Progenitor cell of endocrine pancreas (in vitro differentiated cells): Measurements from ENCODE around the gene MPG. TPM values are rescaled to one million over a fixed set of nuclear protein-coding genes. Genes with fewer than 3 reads are reported as not detected.
"Not testable (repeated sequence)": the region's sequence is repeated elsewhere in the genome, so short reads cannot be mapped to it uniquely, and the experiment has no call there.

ENCODE experiments used
- DNase-seq: peaks from one replicate; pipeline ENCODE4 v3.0.0; 2021; ENCODE audit warnings: low spot score; ENCODE audit not compliant: unreplicated experiment
- H3K27ac Mint-ChIP-seq: 2 replicates; pipeline ENCODE4 v1.8.0; 2021; ENCODE audit warnings: mild to moderate bottlenecking, moderate library complexity, mixed read lengths
- H3K27me3 Mint-ChIP-seq: 2 replicates; pipeline ENCODE4 v1.8.0; 2021; ENCODE audit warnings: mixed read lengths
- H3K36me3 Mint-ChIP-seq: 2 replicates; pipeline ENCODE4 v1.8.0; 2022; ENCODE audit warnings: mixed read lengths; ENCODE audit not compliant: insufficient read depth
- H3K4me1 Mint-ChIP-seq: 2 replicates; pipeline ENCODE4 v1.8.0; 2021; ENCODE audit warnings: low read depth, mixed read lengths
- H3K4me3 Mint-ChIP-seq: 2 replicates; pipeline ENCODE4 v1.8.0; 2021; ENCODE audit warnings: low read depth, mild to moderate bottlenecking, moderate library complexity, mixed read lengths
- H3K9me3 Mint-ChIP-seq: 2 replicates; pipeline ENCODE4 v1.8.0; 2021; ENCODE audit warnings: low read depth, mixed read lengths
- total RNA-seq: library from RNA; stranded (reverse); gene quantifications from 2 replicates; pipeline ENCODE4 v1.2.1, GENCODE V29; 2021
- TF ChIP-seq, protein P1 (sequence below): fragments of 200-600 bp; sonication (generic); IDR thresholded peaks from one replicate; pipeline ENCODE4 v1.5.0; 2021; ENCODE audit warnings: antibody characterized with exemption, mild to moderate bottlenecking; ENCODE audit not compliant: unreplicated experiment

Gene MPG
- total RNA-seq, 1 donor from 2014 or later: 35.2 TPM

DNA sequence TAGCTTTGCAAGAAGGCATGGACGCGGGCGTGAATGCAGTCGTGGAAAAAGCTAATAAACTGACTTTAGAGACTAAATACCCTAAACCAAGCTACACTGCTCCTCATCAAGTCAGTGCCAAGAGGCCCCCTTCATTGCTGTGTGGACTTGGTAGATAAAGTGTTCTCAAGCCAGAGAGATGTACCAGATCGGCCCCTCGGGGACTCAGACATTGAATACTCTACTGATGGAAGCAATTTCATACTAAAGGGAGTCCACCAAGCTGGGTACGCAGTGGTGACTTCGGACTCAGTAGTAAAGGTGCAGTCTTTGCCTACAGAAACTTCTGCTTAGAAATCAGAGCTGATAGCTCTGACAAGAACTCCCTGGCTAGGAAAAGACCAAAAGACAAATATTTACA is 33.4 kb upstream of the MPG start:
- Mint-ChIP-seq H3K9me3 (peaks cover 12% of the 10 kb centered on the region), H3K27me3 (no peaks in the 10 kb centered on the region), H3K4me1 (peaks cover 22% of the 10 kb centered on the region), H3K27ac (peak overlapping the region; percentile 86), H3K36me3 (peaks cover 37% of the 10 kb centered on the region), H3K4me3 (no peak overlapping the region)
- TF ChIP-seq, protein P1, sequence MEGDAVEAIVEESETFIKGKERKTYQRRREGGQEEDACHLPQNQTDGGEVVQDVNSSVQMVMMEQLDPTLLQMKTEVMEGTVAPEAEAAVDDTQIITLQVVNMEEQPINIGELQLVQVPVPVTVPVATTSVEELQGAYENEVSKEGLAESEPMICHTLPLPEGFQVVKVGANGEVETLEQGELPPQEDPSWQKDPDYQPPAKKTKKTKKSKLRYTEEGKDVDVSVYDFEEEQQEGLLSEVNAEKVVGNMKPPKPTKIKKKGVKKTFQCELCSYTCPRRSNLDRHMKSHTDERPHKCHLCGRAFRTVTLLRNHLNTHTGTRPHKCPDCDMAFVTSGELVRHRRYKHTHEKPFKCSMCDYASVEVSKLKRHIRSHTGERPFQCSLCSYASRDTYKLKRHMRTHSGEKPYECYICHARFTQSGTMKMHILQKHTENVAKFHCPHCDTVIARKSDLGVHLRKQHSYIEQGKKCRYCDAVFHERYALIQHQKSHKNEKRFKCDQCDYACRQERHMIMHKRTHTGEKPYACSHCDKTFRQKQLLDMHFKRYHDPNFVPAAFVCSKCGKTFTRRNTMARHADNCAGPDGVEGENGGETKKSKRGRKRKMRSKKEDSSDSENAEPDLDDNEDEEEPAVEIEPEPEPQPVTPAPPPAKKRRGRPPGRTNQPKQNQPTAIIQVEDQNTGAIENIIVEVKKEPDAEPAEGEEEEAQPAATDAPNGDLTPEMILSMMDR: no peak
- DNase-seq: no peak

DNA sequence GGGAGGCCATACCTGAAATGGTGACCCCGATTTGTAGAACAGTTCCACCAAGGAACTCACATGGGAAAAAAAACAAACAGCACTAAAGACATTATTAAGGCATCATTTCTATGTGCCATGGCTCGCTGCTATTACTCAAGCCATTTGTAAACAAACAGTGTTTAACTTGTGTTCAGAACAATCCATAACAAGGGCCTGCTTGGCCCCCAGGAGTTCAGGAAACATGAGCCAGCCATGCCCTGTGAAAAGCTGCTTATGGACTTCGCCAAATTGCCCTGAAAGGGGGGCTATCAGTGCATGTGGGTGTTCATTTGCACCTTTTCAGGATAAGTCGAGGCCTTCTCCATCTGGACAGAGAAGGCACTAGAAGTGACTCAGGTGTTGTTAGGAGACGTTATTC is 32.6 kb upstream of the MPG start:
- H3K9me3 Mint-ChIP-seq: peaks cover 12% of the 10 kb centered on the region
- H3K4me3 Mint-ChIP-seq: no peak overlapping the region
- peaks cover 22% of the 10 kb centered on the region for H3K4me1 Mint-ChIP-seq
- no peaks in the 10 kb centered on the region for H3K27me3 Mint-ChIP-seq
- no peak for DNase-seq
- H3K36me3 Mint-ChIP-seq: peaks cover 39% of the 10 kb centered on the region
- peak overlapping the region; percentile 86 for H3K27ac Mint-ChIP-seq
- TF ChIP-seq, protein P1: no peak

GRCh38 chr16:46510-46909 is 31.5 kb upstream of the MPG start:
- H3K4me3 Mint-ChIP-seq, DNase-seq, H3K27me3 Mint-ChIP-seq, H3K27ac Mint-ChIP-seq: not testable (repeated sequence)
- H3K4me1 Mint-ChIP-seq: peaks cover 24% of the 10 kb centered on the region
- peaks cover 38% of the 10 kb centered on the region for H3K36me3 Mint-ChIP-seq
- H3K9me3 Mint-ChIP-seq: peaks cover 12% of the 10 kb centered on the region

GRCh38 chr16:47234-47633 is 30.8 kb upstream of the MPG start:
- H3K27me3 Mint-ChIP-seq: no peaks in the 10 kb centered on the region
- peaks cover 6% of the 10 kb centered on the region for H3K9me3 Mint-ChIP-seq
- peaks cover 24% of the 10 kb centered on the region for H3K4me1 Mint-ChIP-seq
- TF ChIP-seq, protein P1: no peak
- no peak overlapping the region for H3K4me3 Mint-ChIP-seq
- no peak for DNase-seq
- no peak overlapping the region for H3K27ac Mint-ChIP-seq
- peaks cover 33% of the 10 kb centered on the region for H3K36me3 Mint-ChIP-seq

GRCh38 chr16:50769-51591 is 27.0 kb upstream of the MPG start:
- H3K4me3 Mint-ChIP-seq: peak overlapping the region; percentile 46
- TF ChIP-seq, protein P1: no peak
- no peaks in the 10 kb centered on the region for H3K9me3 Mint-ChIP-seq
- H3K27me3 Mint-ChIP-seq: no peaks in the 10 kb centered on the region
- DNase-seq: no peak
- peaks cover 6% of the 10 kb centered on the region for H3K4me1 Mint-ChIP-seq
- H3K27ac Mint-ChIP-seq: no peak overlapping the region
- H3K36me3 Mint-ChIP-seq: peaks cover 15% of the 10 kb centered on the region
